Activated CD8-positive, alpha-beta memory T cell treated with anti-CD3 and anti-CD28 coated beads, Interleukin-2, amount 50 U/mL, for 24 hours (primary cell): ENCODE measurements around the gene NPM1.
A peak's percentile ranks its signal among the peaks of the same experiment; 100 is the strongest.
"Not testable (repeated sequence)": the region's sequence is repeated elsewhere in the genome, so short reads cannot be mapped to it uniquely, and the experiment has no call there.

Experiments used
- DNase-seq: peaks from one replicate; pipeline ENCODE4 v3.0.0-alpha.2; 2020; ENCODE audit errors: extremely low read depth

The NPM1 gene

GRCh38 chr5:171387345-171387969, at the start of gene NPM1:
NPM1 (plus strand) TSS chr5:171387849; CDS start chr5:171387949, 100 bp downstream.
- peak; percentile 90 for DNase-seq

GRCh38 chr5:171340042-171340441, 47.6 kb upstream of the NPM1 start:
- DNase-seq, result no peak

- DNase-seq, result no peak
Measured at GRCh38 chr5:171340491-171340890, 47.2 kb upstream of the NPM1 start.

- no peak for DNase-seq
Measured at GRCh38 chr5:171342362-171343111, 45.1 kb upstream of the NPM1 start.

GRCh38 chr5:171344936-171345608, 42.6 kb upstream of the NPM1 start:
- no peak for DNase-seq

- no peak for DNase-seq
Measured at GRCh38 chr5:171351536-171352073, 36.0 kb upstream of the NPM1 start.

- no peak for DNase-seq
Measured at GRCh38 chr5:171355302-171355724, 32.3 kb upstream of the NPM1 start.

GRCh38 chr5:171357843-171358242, 29.8 kb upstream of the NPM1 start:
- no peak for DNase-seq

GRCh38 chr5:171361151-171361550, 26.5 kb upstream of the NPM1 start:
- not testable (repeated sequence) for DNase-seq

- DNase-seq, result not testable (repeated sequence)
Measured at GRCh38 chr5:171363249-171363648, 24.4 kb upstream of the NPM1 start.

GRCh38 chr5:171363846-171364245, 23.8 kb upstream of the NPM1 start:
- no peak for DNase-seq

GRCh38 chr5:171365351-171365750, 22.3 kb upstream of the NPM1 start:
- no peak for DNase-seq

GRCh38 chr5:171366645-171367044, 21.0 kb upstream of the NPM1 start:
- DNase-seq, result no peak

- DNase-seq, result no peak
Measured at GRCh38 chr5:171367424-171368370, 20.0 kb upstream of the NPM1 start.

- no peak for DNase-seq
Measured at GRCh38 chr5:171369056-171369455, 18.6 kb upstream of the NPM1 start.

GRCh38 chr5:171369898-171370297, 17.8 kb upstream of the NPM1 start:
- no peak for DNase-seq

- not testable (repeated sequence) for DNase-seq
Measured at GRCh38 chr5:171370881-171371280, 16.8 kb upstream of the NPM1 start.

- no peak for DNase-seq
Measured at GRCh38 chr5:171371326-171371725, 16.3 kb upstream of the NPM1 start.

- no peak for DNase-seq
Measured at GRCh38 chr5:171379961-171380360, 7.7 kb upstream of the NPM1 start.

GRCh38 chr5:171384416-171384815, 3.2 kb upstream of the NPM1 start:
- not testable (repeated sequence) for DNase-seq

GRCh38 chr5:171384999-171385398, 2.6 kb upstream of the NPM1 start:
- peak; percentile 17 for DNase-seq
